22Rv1 (cell line): Measurements from ENCODE around the gene TRDN.

Source experiments
- H3K27ac ChIP-seq: fragments of 450-650 bp; 2 replicates; pipeline ENCODE4 v1.5.1; 2017
- ZFX ChIP-seq: fragments of 450-650 bp; IDR thresholded peaks from 2 replicates; pipeline ENCODE4 v1.6.1; 2017; ENCODE audit warnings: antibody characterized with exemption, borderline replicate concordance
- TF ChIP-seq, protein P1 (sequence below): fragments of 450-650 bp; IDR thresholded peaks from 2 replicates; pipeline ENCODE4 v1.5.1; 2017; ENCODE audit warnings: mild to moderate bottlenecking

The TRDN gene

DNA sequence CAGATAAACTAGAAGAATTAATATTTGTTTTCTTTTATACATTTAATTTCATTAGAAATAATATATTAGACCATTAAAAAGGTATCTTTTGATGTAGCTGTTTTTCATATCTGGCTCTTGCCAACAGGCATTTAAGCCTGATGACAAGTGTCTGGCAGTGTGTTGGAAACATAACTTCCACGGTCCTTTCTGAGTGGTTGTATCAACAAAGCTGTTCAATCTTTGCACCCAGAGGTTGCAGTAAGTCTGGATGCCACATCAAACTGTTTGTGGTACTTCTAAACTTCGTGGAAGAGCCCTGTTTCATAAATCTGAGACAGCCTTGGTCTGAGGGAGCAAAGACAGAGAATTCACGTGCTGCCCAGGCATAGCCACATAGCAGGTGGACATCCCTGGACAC lies 197.4 kb downstream of the TRDN start:
- H3K27ac ChIP-seq = no peak overlapping the region
- TF ChIP-seq ZFX = no peak
- TF ChIP-seq, protein P1, sequence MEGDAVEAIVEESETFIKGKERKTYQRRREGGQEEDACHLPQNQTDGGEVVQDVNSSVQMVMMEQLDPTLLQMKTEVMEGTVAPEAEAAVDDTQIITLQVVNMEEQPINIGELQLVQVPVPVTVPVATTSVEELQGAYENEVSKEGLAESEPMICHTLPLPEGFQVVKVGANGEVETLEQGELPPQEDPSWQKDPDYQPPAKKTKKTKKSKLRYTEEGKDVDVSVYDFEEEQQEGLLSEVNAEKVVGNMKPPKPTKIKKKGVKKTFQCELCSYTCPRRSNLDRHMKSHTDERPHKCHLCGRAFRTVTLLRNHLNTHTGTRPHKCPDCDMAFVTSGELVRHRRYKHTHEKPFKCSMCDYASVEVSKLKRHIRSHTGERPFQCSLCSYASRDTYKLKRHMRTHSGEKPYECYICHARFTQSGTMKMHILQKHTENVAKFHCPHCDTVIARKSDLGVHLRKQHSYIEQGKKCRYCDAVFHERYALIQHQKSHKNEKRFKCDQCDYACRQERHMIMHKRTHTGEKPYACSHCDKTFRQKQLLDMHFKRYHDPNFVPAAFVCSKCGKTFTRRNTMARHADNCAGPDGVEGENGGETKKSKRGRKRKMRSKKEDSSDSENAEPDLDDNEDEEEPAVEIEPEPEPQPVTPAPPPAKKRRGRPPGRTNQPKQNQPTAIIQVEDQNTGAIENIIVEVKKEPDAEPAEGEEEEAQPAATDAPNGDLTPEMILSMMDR = no peak

GRCh38 chr6:123434186-123434585 lies 202.6 kb downstream of the TRDN start:
- no peak for TF ChIP-seq ZFX
- TF ChIP-seq, protein P1 = no peak
- H3K27ac ChIP-seq = no peak overlapping the region

DNA sequence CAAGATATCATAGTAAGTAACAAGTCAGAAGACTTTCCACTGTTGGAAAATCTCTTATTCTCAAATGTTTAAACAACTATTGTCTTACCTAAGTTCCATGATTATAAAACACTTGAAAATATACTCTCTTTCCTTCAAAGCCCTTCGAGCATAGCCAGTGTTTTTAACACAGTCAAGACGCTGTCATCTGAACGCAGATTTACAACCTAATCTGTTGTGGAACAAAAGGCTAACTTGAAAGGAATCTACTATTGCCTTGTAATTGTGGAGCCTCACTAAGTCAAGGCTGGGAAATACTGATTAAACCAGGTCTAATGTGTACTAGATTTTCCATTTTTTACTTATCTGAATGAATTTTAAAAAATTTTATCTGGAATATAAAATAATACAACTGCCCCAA lies 205.8 kb downstream of the TRDN start:
- no peak overlapping the region for H3K27ac ChIP-seq
- TF ChIP-seq, protein P1 = no peak
- TF ChIP-seq ZFX = no peak

- H3K27ac ChIP-seq = no peak overlapping the region
- TF ChIP-seq, protein P1 = no peak
Measured at GRCh38 chr6:123427008-123427407, 209.7 kb downstream of the TRDN start.

GRCh38 chr6:123423130-123423529 lies 213.6 kb downstream of the TRDN start:
- H3K27ac ChIP-seq = no peak overlapping the region
- TF ChIP-seq ZFX = no peak
- TF ChIP-seq, protein P1 = no peak

DNA sequence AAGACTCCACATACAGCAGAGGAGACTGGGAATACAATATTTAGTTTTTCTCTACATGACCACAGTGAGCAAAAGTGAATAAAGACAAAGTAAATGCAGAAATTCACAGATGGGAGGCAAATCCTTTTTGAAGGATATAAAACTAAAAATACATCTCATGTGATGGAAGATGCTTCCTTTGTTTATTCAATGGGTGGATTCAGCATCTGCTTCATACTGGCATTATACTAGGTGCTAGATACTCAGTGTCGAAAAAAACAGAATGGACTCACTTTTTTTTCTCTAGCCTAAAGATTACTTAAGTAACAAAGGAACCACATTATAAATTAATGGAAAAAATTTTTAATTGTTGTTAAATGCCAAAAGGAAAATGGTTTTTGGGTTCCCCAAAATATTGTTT lies 216.2 kb downstream of the TRDN start:
- no peak overlapping the region for H3K27ac ChIP-seq
- TF ChIP-seq, protein P1 = no peak
- TF ChIP-seq ZFX = no peak

- TF ChIP-seq, protein P1 = no peak
- TF ChIP-seq ZFX = no peak
- H3K27ac ChIP-seq = no peak overlapping the region
Measured at GRCh38 chr6:123418071-123418470, 218.7 kb downstream of the TRDN start.
